GM10248 (cell line): Measurements from ENCODE around the gene ZC3HAV1.

ENCODE experiments used
- CTCF ChIA-PET: fragments of 300-600 bp; sonication (Branson Sonifier 250); formaldehyde crosslinking; extraction: SDS; loops from one replicate; lab custom pipeline; 2021; ENCODE audit warnings: antibody characterized with exemption; lab: Yijun Ruan, JAX
- POLR2A ChIA-PET: fragments of 350-650 bp; sonication (Branson Sonifier 250); formaldehyde crosslinking; extraction: SDS; loops from one replicate; lab custom pipeline; 2020; ENCODE audit warnings: antibody characterized with exemption; lab: Yijun Ruan, JAX
- DNase-seq: peaks from one replicate; pipeline ENCODE4 v3.0.0; 2012; ENCODE audit errors: extremely low spot score
- CTCF ChIP-seq: IDR thresholded peaks from 2 replicates; pipeline ENCODE4 v1.5.1; 2012; ENCODE audit warnings: mild to moderate bottlenecking, low read depth; ENCODE audit errors: extremely low read depth, missing control alignments, control extremely low read depth

ZC3HAV1 gene

GRCh38 chr7:139091677-139091996 is 17.9 kb downstream of the ZC3HAV1 start:
- no peak for TF ChIP-seq CTCF
- no peak for DNase-seq
- ChIA-PET CTCF (interaction anchor here (1.5 to 2.3 kb wide), 2 partner anchors 17 to 35 kb away, joined by 3 to 16 read pairs; no protein-coding TSS in a partner anchor), POLR2A (no interaction called here)

GRCh38 chr7:139089118-139089517 is 20.4 kb downstream of the ZC3HAV1 start:
- ChIA-PET CTCF (interaction anchor here (1.3 to 7.1 kb wide), 2 partner anchors 14 to 72 kb away, joined by 3 to 70 read pairs; no protein-coding TSS in a partner anchor), POLR2A (interaction anchor here (0.6 kb wide), 1 partner anchor 1454 kb away, joined by 7 read pairs; no protein-coding TSS in a partner anchor)
- TF ChIP-seq CTCF: no peak
- DNase-seq: no peak

GRCh38 chr7:139088268-139088667 is 21.3 kb downstream of the ZC3HAV1 start:
- POLR2A ChIA-PET: no interaction called here
- DNase-seq: no peak
- CTCF ChIA-PET: interaction anchor here (1.2 to 7.1 kb wide), 3 partner anchors 13 to 71 kb away, joined by 3 to 70 read pairs (median 3); no protein-coding TSS in a partner anchor
- no peak for TF ChIP-seq CTCF

DNA sequence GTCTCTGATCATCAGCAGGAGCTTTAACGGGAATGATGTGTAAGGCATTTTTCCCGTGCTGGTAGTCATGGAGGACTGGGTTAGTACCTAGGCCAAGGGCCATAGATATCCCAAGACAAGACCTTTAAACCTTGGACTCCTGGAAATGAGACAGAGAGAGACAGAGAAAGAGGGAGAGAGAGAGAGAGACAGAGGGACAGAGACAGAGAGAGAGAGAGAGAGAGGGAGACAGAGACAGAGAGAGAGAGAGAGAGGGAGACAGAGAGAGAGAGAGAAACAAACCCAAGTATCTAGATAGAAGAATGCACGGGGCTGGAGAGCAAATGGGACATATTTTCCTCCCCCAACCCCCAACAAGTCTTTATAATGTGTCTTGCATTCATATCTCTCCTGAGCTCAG is 22.3 kb downstream of the ZC3HAV1 start:
- DNase-seq: no peak
- ChIA-PET POLR2A (no interaction called here), CTCF (interaction anchor here (1.2 to 7.1 kb wide), 2 partner anchors 12 to 23 kb away, joined by 3 to 70 read pairs; no protein-coding TSS in a partner anchor)
- no peak for TF ChIP-seq CTCF

DNA sequence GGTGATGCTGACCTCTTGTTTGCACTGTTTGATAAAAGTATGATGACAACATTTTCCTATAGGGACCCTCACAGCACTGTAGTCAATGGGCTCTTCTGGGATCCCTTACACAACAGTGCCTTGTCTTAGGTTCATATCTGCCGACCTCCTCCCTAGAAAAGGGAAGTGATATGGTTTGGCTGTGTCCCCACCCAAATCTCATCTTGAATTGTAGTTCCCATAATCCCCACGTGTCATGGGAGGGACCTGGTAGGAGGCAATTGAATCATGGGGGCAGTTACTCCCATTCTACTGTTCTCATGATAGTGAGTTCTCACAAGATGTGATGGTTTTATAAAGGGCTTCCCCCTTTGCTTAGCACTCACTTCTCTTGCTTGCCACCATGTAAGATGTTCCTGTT is 23.1 kb downstream of the ZC3HAV1 start:
- no peak for DNase-seq
- no peak for TF ChIP-seq CTCF
- ChIA-PET POLR2A (no interaction called here), CTCF (interaction anchor here (1.0 to 7.1 kb wide), 3 partner anchors 8 to 15 kb away, joined by 3 to 70 read pairs (median 6); no protein-coding TSS in a partner anchor)

DNA sequence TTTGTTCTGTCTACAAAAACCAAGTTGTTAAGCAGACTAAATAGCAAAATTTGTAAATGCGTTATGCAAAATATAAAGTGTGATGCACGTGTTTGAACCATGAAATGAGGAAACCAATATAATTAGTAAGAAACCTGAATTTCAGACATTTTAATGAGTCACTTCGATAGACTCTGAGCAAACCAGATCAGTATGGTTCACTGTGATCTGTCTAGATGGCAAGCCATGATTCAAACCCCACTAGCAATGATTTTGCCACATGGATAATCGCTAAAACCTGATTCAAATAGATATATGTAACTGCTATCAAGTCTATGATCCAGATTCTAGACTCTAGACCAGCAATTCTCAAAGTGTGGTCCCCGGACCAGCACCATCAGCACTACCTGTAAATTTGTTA is 24.8 kb downstream of the ZC3HAV1 start:
- DNase-seq: no peak
- no peak for TF ChIP-seq CTCF
- POLR2A ChIA-PET: no interaction called here
- CTCF ChIA-PET: interaction anchor here (0.8 to 7.1 kb wide), 4 partner anchors 9 to 198 kb away, joined by 3 to 70 read pairs (median 4); no protein-coding TSS in a partner anchor
